ENCODE measurements around the gene USP49. TPM values are rescaled to one million over a fixed set of nuclear protein-coding genes. Genes with fewer than 3 reads are reported as not detected.

The USP49 gene
- total RNA-seq, 1 experiment from 2014 or later: 6.9 TPM

GRCh38 chr6:41850861-41851260, 44.3 kb downstream of the USP49 start:
- intact Hi-C loops (cut with micrococcal nuclease): no loop called here
- Histone ChIP-seq H3K9me3 (ENCODE audit: control insufficient read depth in 1 of 2, insufficient read depth in 1 of 2, low read depth in 1 of 2, low read length in 2 of 2) (no peaks in the 10 kb centered on the region), H3K4me3 (replicated peaks in 1 of 2; ENCODE audit: low read depth in 1 of 2, low read length in 2 of 2) (no peak overlapping the region), H3K27ac (ENCODE audit: low read depth, low read length) (no peak overlapping the region), H3K9ac (ENCODE audit: low read length) (no peak overlapping the region), H3K36me3 (ENCODE audit: control insufficient read depth in 1 of 2, insufficient read depth in 2 of 2, low read length in 2 of 2) (no peaks in the 10 kb centered on the region), H3K79me2 (ENCODE audit: insufficient read depth, low read length) (no peaks in the 10 kb centered on the region), H2AFZ (ENCODE audit: low read depth, low read length, poor library complexity, severe bottlenecking) (no peak overlapping the region), H3K4me2 (ENCODE audit: low read length) (no peak overlapping the region), H4K20me1 (ENCODE audit: insufficient read depth) (no peaks in the 10 kb centered on the region), H3K9me2 (ENCODE audit: insufficient read depth) (no peaks in the 10 kb centered on the region), H3K4me1 (ENCODE audit: control insufficient read depth in 1 of 2, insufficient read depth in 2 of 2, low read length in 2 of 2) (peaks cover 5 to 9% of the 10 kb centered on the region in 2 experiments), H3K27me3 (ENCODE audit: insufficient read depth, low read length) (no peaks in the 10 kb centered on the region)
- DNase-seq (ENCODE audit: low read depth, low spot score) (no peak), ATAC-seq (no peak)
- ChIA-PET RAD21 (ENCODE audit: low non-redundant PET in 1 of 2, low total read pairs in 2 of 2, uncharacterized antibody in 2 of 2, unreplicated experiment in 2 of 2) (no interaction called here), POLR2A (no interaction called here), CTCF (no interaction called here)
- no TSS peak for BruUV-seq (replicated peaks)
- TF ChIP-seq CBX3 (IDR thresholded peaks at IDR 0.05; ENCODE audit: low read depth) (no peak), YY1 (IDR thresholded peaks at IDR 0.05; ENCODE audit: extremely low read depth, insufficient replicate concordance, low read depth, low read length) (no peak), ZFX (IDR thresholded peaks at IDR 0.05) (no peak), EGR1 (IDR thresholded peaks at IDR 0.05; ENCODE audit: low read depth) (no peak), FOSL1 (IDR thresholded peaks at IDR 0.05; ENCODE audit: low read depth) (no peak), SRF (IDR thresholded peaks at IDR 0.05; ENCODE audit: low read depth) (no peak), SIN3A (IDR thresholded peaks at IDR 0.05; ENCODE audit: low read depth) (no peak), ELF1 (IDR thresholded peaks at IDR 0.05; ENCODE audit: borderline replicate concordance, low read depth) (no peak), EZH2phosphoT487 (IDR thresholded peaks at IDR 0.05; ENCODE audit: borderline replicate concordance) (no peak), MAX (IDR thresholded peaks at IDR 0.05) (no peak), POLR2A (IDR thresholded peaks at IDR 0.05; ENCODE audit: borderline replicate concordance, extremely low read depth, insufficient read depth, insufficient read length) (no peak), POLR2AphosphoS5 (IDR thresholded peaks at IDR 0.05; ENCODE audit: low read depth, low read length) (no peak), EZH2 (IDR thresholded peaks at IDR 0.05) (no peak)

All from HCT116 (cell line).